HEK293 (cell line): Measurements from ENCODE around the gene UPP2.

ENCODE experiments used
- KLF10 ChIP-seq: fragments of 450-650 bp; IDR thresholded peaks from 2 replicates; pipeline ENCODE4 v1.5.1; 2018; ENCODE audit warnings: missing biosample characterization, mild to moderate bottlenecking, missing genetic modification characterization
- ZNF121 ChIP-seq: fragments of 450-650 bp; formaldehyde crosslinking; IDR thresholded peaks from 2 replicates; pipeline ENCODE4 v1.5.1; 2016; ENCODE audit warnings: missing biosample characterization, missing genetic modification characterization
- ZNF24 ChIP-seq: fragments of 450-650 bp; formaldehyde crosslinking; IDR thresholded peaks from 2 replicates; pipeline ENCODE4 v1.5.1; 2016; ENCODE audit warnings: missing biosample characterization, missing genetic modification characterization
- ZNF366 ChIP-seq: fragments of 450-650 bp; formaldehyde crosslinking; conservative IDR thresholded peaks from 2 replicates; pipeline ENCODE4 v1.5.1; 2016; ENCODE audit warnings: missing biosample characterization, missing genetic modification characterization
- ZNF580 ChIP-seq: fragments of 450-650 bp; formaldehyde crosslinking; IDR thresholded peaks from 2 replicates; pipeline ENCODE4 v1.5.1; 2016; ENCODE audit warnings: missing biosample characterization, missing genetic modification characterization
- ZNF791 ChIP-seq: fragments of 450-650 bp; formaldehyde crosslinking; IDR thresholded peaks from 2 replicates; pipeline ENCODE4 v1.5.1; 2016; ENCODE audit warnings: missing biosample characterization, missing genetic modification characterization
- TF ChIP-seq, protein P1 (sequence below): fragments of 450-650 bp; formaldehyde crosslinking; IDR thresholded peaks from 2 replicates; pipeline ENCODE4 v1.5.1; 2016; ENCODE audit warnings: missing biosample characterization, missing genetic modification characterization
- TF ChIP-seq, protein P2 (sequence below): fragments of 450-650 bp; formaldehyde crosslinking; IDR thresholded peaks from 2 replicates; pipeline ENCODE4 v1.5.1; 2016; ENCODE audit warnings: missing biosample characterization, missing genetic modification characterization

GRCh38 chr2:158120664-158121641 is 19.3 kb downstream of the UPP2 start:
- TF ChIP-seq ZNF580 (tag by site-specific recombination) (no peak), ZNF121 (tag by site-specific recombination) (no peak), ZNF791 (tag by site-specific recombination) (no peak), KLF10 (tag by site-specific recombination) (no peak), ZNF24 (tag by site-specific recombination) (no peak), ZNF366 (tag by site-specific recombination) (no peak)
- TF ChIP-seq, protein P1, sequence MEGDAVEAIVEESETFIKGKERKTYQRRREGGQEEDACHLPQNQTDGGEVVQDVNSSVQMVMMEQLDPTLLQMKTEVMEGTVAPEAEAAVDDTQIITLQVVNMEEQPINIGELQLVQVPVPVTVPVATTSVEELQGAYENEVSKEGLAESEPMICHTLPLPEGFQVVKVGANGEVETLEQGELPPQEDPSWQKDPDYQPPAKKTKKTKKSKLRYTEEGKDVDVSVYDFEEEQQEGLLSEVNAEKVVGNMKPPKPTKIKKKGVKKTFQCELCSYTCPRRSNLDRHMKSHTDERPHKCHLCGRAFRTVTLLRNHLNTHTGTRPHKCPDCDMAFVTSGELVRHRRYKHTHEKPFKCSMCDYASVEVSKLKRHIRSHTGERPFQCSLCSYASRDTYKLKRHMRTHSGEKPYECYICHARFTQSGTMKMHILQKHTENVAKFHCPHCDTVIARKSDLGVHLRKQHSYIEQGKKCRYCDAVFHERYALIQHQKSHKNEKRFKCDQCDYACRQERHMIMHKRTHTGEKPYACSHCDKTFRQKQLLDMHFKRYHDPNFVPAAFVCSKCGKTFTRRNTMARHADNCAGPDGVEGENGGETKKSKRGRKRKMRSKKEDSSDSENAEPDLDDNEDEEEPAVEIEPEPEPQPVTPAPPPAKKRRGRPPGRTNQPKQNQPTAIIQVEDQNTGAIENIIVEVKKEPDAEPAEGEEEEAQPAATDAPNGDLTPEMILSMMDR (tag by site-specific recombination) = no peak
- TF ChIP-seq, protein P2, sequence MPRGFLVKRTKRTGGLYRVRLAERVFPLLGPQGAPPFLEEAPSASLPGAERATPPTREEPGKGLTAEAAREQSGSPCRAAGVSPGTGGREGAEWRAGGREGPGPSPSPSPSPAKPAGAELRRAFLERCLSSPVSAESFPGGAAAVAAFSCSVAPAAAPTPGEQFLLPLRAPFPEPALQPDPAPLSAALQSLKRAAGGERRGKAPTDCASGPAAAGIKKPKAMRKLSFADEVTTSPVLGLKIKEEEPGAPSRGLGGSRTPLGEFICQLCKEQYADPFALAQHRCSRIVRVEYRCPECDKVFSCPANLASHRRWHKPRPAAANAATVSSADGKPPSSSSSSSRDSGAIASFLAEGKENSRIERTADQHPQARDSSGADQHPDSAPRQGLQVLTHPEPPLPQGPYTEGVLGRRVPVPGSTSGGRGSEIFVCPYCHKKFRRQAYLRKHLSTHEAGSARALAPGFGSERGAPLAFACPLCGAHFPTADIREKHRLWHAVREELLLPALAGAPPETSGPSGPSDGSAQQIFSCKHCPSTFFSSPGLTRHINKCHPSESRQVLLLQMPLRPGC = no peak
